HG03175 (cell line): Measurements from ENCODE around the gene KRT81.
"Not testable (repeated sequence)": the region's sequence is repeated elsewhere in the genome, so short reads cannot be mapped to it uniquely, and the experiment has no call there.

Experiments
- ATAC-seq: cut with Tn5 transposase; IDR thresholded peaks from one replicate; pipeline ENCODE4 v1.9.1; 2021; ENCODE audit warnings: mild to moderate bottlenecking, moderate library complexity; ENCODE audit not compliant: unreplicated experiment

The KRT81 gene

GRCh38 chr12:52278575-52279421 lies 12.5 kb downstream of the KRT81 start:
- peak; percentile 80 for ATAC-seq

DNA sequence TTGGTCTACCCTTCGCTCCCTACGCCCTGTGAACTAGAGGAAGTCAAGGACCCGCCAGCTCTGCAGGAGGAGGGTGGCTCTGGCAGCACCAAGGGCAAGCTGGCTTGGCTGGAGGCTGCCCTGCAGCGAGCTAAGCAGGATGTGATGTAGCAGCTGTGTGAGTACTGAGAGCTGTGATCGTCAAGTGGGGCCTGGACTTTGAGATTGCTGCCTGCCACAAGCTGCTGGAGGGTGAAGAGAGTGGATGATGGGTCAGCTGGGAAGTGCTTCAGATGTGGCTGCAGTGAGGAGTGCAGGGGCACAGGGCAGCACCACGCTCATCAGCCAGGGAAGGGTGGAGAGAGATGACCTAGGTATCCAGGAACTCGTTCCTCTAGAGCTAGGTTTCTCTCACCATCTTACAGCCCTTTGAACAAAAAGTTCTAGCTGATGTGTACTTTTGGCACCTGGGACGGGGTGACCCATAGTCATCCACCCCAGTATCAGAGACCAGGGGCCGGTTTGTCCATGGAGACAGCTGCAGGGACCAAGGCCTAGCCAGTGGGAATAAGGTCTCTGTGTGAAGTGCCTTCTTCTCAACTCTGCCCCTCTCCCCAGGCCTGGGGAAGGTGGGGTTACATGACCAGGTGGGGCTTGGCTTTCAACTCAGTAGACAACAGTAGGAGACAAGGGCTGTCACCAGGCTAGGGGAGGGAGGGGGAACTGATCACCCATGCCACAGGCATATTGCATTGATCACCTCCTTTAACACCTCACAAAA lies 13.7 kb downstream of the KRT81 start:
- ATAC-seq: no peak

- ATAC-seq: no peak
Observed at GRCh38 chr12:52275686-52276085, 15.6 kb downstream of the KRT81 start.

GRCh38 chr12:52274521-52275120 lies 16.7 kb downstream of the KRT81 start, which contains the start of gene KRT86:
Gene KRT86, plus strand, starts transcription at chr12:52274645. Its CDS starts 27,272 bp downstream, at chr12:52301917.
- ATAC-seq: no peak

DNA sequence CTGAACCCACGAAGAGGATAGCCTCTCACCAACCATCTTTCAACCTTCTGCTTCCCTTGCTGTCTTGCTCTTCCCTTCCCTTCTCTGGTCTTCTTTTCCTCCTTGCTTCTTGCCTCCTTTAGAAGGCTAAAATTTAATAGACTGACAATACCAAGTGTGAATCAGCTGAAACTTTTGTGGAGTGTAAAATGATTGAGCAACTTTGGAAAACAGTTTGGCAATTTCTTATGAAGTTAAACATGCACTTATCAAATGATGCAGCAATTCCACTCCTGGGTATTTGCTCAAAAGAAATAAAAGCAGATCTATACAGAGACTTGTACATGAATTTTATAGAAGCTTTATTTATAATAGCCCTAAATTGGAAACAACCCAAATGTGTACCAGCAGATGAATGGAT lies 20.2 kb downstream of the KRT81 start:
- no peak for ATAC-seq

DNA sequence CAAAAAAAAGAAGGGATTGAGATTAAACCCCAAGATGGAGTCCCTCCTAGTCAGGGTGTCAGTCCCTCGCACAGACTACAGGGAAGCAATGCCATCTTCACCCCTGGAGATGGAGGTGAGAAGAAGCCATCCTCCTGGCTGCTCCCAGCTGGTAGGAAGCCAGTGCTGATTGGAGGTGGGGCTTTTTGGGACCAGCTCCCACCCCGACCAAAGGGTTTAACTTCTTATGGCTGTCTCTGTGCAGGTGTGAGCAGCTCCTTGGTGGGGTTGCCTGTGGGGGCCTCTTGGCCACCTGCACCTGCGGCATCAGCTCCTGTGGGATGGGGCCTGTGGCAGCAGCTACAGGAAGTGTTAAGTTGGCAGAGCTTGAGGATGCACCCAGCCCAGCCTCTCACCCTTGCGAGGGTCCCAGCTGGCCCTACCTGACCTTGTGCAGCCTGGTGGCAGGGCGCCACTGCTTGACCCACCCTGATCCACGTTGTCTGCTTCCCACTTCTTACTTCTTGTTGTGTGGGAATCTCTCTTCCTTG lies 20.7 kb downstream of the KRT81 start:
- ATAC-seq: no peak

GRCh38 chr12:52268212-52268611 lies 23.1 kb downstream of the KRT81 start:
- ATAC-seq: no peak

DNA sequence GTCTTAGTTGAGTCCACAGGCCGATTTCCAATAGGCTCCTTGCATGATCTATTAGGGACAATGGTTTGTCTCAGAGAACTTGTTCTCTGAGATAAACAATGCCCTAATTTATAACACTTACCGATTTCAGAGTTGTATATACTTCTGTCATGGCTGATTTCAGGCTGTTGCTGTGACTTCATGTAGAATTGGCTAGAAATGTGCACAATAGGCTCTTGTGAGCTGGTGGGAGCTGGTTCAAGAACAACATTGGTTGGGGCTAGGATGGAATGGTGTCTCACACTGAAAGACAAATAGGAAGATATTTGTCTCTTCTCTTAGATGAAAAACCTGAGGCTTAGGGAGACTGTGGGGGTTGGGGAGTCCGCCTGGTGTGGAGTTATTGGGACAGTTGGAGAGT lies 23.6 kb downstream of the KRT81 start:
- no peak for ATAC-seq

GRCh38 chr12:52267266-52267665 lies 24.1 kb downstream of the KRT81 start:
- no peak for ATAC-seq

DNA sequence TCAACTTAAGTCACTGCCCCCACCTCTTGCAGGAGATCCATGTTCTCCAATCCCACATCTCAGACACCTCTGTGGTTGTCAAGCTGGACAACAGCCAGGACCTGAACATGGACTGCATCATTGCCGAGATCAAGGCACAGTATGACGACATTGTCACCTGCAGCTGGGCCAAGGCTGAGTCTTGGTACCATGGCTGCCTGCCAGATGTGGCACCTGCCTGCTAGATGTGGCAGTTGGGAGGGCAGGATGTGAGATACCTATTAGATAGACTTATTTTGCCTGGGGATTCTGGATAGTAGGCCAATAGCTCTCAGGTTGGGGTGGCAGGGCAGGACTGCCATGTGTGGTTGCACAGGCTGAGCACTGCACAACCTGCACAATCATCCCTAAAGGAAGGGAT lies 24.8 kb downstream of the KRT81 start:
- ATAC-seq: no peak

- no peak for ATAC-seq
Observed at GRCh38 chr12:52264435-52264825, 26.9 kb downstream of the KRT81 start.

- ATAC-seq: no peak
Observed at GRCh38 chr12:52263761-52264434, 27.4 kb downstream of the KRT81 start.

- ATAC-seq: no peak
Observed at GRCh38 chr12:52262286-52262685, 29.0 kb downstream of the KRT81 start.

- no peak for ATAC-seq
Observed at GRCh38 chr12:52261208-52261484, 30.2 kb downstream of the KRT81 start.

DNA sequence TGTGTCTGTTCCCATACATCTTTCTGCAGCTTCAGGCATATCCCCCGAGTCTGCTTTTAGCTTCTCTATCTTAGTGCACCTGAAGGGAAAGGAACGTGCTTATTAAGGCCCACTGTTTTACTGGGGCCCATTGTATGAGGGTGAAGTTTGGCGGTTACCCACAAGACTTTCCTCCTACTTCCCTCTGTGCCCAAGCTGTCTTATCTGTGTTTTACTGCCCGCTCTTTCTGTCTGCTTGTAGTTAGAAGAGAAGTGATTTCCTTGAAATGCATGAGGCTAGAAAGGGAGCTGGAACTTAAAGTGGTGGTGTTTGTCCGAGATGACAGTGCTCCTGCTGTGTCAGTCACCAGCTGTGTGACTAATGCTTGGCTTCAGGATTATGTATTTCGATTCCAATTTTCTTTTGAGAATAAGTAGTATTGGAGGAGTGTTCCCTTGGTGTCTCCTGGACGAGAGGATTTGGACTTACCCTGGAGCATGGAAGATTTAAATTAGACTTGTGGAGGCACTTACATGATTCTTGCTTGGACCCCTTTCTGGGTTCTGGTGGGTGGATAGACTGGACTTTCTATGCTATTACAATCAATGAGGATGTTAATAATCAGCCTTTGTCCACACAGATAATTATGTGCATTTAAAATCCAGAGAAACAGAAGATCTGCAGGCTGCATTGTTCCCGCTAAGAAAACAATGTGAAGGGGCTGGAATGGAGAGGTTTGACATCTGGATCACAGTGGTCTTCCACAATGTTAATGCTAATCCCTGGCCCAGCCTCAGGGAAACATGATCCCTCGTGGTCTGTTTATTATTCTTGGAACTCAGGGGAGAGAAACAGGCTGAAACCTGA lies 30.8 kb downstream of the KRT81 start:
- ATAC-seq: no peak

DNA sequence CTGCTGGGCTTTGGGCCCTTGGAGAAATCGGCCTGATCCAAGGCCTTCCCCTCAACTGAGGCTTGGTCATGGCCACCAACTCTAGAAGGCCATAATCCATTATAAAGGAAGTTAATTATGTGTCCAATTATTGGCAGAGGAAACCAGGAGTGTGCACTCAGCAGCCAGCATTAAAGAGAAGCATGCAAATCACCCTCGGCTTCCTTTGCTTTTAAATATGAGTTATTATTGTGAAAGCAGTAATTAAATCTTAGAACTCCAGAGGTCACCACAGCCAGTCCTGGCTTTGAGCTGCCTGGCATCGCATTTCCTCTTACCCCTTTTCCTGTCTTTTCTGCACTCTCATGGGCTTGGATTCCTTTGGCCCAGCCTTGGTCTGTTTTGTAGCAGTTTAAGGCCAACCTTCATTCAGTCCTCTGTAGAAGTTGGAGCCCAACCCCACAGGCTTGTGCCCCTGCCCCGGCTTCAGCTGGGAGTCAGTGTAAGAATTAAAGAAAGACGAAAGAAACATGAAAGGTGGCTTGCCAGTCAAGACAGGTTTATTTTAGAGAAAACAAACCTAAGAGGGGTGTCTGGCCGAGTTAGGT lies 31.6 kb downstream of the KRT81 start:
- ATAC-seq: no peak

- ATAC-seq: no peak
Observed at GRCh38 chr12:52258335-52258901, 32.9 kb downstream of the KRT81 start.

DNA sequence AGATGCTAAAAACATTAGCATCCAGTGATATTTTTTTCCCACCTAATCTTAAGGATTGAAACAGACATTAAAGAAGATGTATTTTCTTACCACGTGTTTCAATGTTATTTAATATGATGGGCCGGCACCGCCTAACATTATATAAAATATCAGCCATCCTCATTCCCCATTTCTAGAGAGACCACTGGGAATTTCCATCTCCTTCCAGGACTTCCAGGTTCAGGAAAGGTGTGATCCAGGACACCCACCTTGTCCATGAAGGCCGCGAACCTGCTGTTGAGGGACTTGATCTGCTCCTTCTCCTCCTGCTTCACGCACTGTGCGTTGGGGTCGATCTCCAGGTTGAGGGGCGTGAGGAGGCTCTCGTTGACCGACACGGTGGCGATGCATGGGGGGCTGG lies 33.4 kb downstream of the KRT81 start:
- not testable (repeated sequence) for ATAC-seq

- no peak for ATAC-seq
Observed at GRCh38 chr12:52257074-52257551, 34.2 kb downstream of the KRT81 start.
